ENCODE measurements around the gene TECPR1. TPM values are rescaled to one million over a fixed set of nuclear protein-coding genes. Genes with fewer than 3 reads are reported as not detected.

Gene TECPR1
- total RNA-seq, 6 experiments from 2014 or later: 25.6 to 35.6 (median 29.3) TPM

GRCh38 chr7:98216941-98217622 is 35.0 kb downstream of the TECPR1 start:
- peaks cover 16% of the 10 kb centered on the region for H3K4me1 Mint-ChIP-seq (ENCODE audit: low read depth)
- no peak overlapping the region for H3K4me3 Mint-ChIP-seq
- no peak for TF ChIP-seq CTCF (IDR thresholded peaks at IDR 0.05)
- DNase-seq: no peak
- H3K27ac Mint-ChIP-seq: no peak overlapping the region
- H3K9me3 Mint-ChIP-seq: no peaks in the 10 kb centered on the region
- H3K36me3 Mint-ChIP-seq (ENCODE audit: low read depth): peaks cover 11% of the 10 kb centered on the region
- no peaks in the 10 kb centered on the region; the same call in 1 of the 2 replicates for H3K27me3 Mint-ChIP-seq (ENCODE audit: insufficient read depth)

- H3K36me3 Mint-ChIP-seq (ENCODE audit: low read depth): peaks cover 11% of the 10 kb centered on the region
- DNase-seq: no peak
- TF ChIP-seq CTCF (IDR thresholded peaks at IDR 0.05): no peak
- H3K4me1 Mint-ChIP-seq (ENCODE audit: low read depth): peaks cover 16% of the 10 kb centered on the region
- no peaks in the 10 kb centered on the region for H3K9me3 Mint-ChIP-seq
- H3K4me3 Mint-ChIP-seq: no peak overlapping the region
- H3K27ac Mint-ChIP-seq: no peak overlapping the region
- no peaks in the 10 kb centered on the region; the same call in 1 of the 2 replicates for H3K27me3 Mint-ChIP-seq (ENCODE audit: insufficient read depth)
These were observed 36.2 kb downstream of the TECPR1 start for GRCh38 chr7:98215561-98216495.

GRCh38 chr7:98214811-98215321 is 37.2 kb downstream of the TECPR1 start:
- Mint-ChIP-seq H3K27me3 (ENCODE audit: insufficient read depth) (no peaks in the 10 kb centered on the region; the same call in 1 of the 2 replicates), H3K4me1 (ENCODE audit: low read depth) (peaks cover 16% of the 10 kb centered on the region), H3K36me3 (ENCODE audit: low read depth) (peaks cover 11% of the 10 kb centered on the region), H3K9me3 (no peaks in the 10 kb centered on the region), H3K27ac (no peak overlapping the region), H3K4me3 (no peak overlapping the region)
- no peak for TF ChIP-seq CTCF (IDR thresholded peaks at IDR 0.05)
- DNase-seq: no peak

- Mint-ChIP-seq H3K9me3 (no peaks in the 10 kb centered on the region), H3K4me3 (no peak overlapping the region), H3K36me3 (ENCODE audit: low read depth) (peaks cover 6% of the 10 kb centered on the region), H3K27ac (no peak overlapping the region), H3K27me3 (ENCODE audit: insufficient read depth) (no peaks in the 10 kb centered on the region; the same call in 1 of the 2 replicates), H3K4me1 (ENCODE audit: low read depth) (peaks cover 11% of the 10 kb centered on the region)
- no peak for TF ChIP-seq CTCF (IDR thresholded peaks at IDR 0.05)
- DNase-seq: no peak
These were observed 37.9 kb downstream of the TECPR1 start for GRCh38 chr7:98213888-98214810.

Data from HFFc6 (cell line).